ENCODE data around the gene CDC42BPG.

DNA sequence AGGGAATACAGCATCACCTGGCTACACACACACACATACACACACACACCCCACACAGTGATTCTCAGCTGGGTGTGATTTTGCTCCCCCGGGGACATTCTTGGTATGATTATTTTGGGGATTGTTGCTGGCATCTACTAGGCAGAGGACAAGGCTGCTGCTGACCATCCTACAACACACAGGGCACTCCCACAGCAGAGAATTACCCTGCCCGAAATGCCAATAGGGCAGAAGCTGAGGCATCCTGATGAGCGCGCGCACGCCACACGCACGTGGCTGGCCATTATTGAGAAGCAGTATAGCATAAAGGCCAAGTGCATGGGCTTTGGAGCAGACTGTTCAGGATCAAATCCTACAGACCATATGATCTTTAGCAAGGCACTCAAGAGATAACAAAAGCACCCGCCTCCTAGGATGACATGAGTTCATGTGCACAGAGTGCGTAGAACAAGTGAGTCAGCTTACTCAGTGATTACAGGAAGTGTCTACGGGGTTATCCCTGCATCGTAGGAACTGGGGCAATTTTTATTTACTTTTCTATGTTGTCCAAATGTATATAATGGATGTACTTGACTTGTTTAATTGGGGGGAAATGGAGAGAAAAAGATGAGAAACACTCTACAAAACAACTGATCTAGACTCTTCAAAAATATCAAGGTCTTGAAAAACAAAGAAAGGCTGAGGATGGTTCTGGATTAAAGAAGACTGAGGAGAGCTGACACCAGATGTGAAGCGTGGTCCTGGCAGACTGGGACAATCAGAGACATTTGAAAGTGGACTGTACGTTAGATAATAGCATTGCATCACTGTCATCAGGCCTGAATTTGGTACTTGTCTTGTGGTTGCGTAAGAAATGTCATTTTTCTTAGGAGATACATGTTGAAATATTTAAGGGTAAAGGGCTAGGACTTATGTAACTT lies 41.2 kb upstream of the CDC42BPG start:
- TF ChIP-seq EGR1 (IDR thresholded peaks at IDR 0.05; ENCODE audit: borderline replicate concordance, low read depth, low read length) = no peak
- no peak for TF ChIP-seq HDAC2 (IDR thresholded peaks at IDR 0.05; ENCODE audit: borderline replicate concordance in 1 of 2, low read depth in 2 of 2, low read length in 2 of 2)
- no peak for TF ChIP-seq TCF12 (IDR thresholded peaks at IDR 0.05; ENCODE audit: low read depth, low read length)
- TF ChIP-seq, protein P1, sequence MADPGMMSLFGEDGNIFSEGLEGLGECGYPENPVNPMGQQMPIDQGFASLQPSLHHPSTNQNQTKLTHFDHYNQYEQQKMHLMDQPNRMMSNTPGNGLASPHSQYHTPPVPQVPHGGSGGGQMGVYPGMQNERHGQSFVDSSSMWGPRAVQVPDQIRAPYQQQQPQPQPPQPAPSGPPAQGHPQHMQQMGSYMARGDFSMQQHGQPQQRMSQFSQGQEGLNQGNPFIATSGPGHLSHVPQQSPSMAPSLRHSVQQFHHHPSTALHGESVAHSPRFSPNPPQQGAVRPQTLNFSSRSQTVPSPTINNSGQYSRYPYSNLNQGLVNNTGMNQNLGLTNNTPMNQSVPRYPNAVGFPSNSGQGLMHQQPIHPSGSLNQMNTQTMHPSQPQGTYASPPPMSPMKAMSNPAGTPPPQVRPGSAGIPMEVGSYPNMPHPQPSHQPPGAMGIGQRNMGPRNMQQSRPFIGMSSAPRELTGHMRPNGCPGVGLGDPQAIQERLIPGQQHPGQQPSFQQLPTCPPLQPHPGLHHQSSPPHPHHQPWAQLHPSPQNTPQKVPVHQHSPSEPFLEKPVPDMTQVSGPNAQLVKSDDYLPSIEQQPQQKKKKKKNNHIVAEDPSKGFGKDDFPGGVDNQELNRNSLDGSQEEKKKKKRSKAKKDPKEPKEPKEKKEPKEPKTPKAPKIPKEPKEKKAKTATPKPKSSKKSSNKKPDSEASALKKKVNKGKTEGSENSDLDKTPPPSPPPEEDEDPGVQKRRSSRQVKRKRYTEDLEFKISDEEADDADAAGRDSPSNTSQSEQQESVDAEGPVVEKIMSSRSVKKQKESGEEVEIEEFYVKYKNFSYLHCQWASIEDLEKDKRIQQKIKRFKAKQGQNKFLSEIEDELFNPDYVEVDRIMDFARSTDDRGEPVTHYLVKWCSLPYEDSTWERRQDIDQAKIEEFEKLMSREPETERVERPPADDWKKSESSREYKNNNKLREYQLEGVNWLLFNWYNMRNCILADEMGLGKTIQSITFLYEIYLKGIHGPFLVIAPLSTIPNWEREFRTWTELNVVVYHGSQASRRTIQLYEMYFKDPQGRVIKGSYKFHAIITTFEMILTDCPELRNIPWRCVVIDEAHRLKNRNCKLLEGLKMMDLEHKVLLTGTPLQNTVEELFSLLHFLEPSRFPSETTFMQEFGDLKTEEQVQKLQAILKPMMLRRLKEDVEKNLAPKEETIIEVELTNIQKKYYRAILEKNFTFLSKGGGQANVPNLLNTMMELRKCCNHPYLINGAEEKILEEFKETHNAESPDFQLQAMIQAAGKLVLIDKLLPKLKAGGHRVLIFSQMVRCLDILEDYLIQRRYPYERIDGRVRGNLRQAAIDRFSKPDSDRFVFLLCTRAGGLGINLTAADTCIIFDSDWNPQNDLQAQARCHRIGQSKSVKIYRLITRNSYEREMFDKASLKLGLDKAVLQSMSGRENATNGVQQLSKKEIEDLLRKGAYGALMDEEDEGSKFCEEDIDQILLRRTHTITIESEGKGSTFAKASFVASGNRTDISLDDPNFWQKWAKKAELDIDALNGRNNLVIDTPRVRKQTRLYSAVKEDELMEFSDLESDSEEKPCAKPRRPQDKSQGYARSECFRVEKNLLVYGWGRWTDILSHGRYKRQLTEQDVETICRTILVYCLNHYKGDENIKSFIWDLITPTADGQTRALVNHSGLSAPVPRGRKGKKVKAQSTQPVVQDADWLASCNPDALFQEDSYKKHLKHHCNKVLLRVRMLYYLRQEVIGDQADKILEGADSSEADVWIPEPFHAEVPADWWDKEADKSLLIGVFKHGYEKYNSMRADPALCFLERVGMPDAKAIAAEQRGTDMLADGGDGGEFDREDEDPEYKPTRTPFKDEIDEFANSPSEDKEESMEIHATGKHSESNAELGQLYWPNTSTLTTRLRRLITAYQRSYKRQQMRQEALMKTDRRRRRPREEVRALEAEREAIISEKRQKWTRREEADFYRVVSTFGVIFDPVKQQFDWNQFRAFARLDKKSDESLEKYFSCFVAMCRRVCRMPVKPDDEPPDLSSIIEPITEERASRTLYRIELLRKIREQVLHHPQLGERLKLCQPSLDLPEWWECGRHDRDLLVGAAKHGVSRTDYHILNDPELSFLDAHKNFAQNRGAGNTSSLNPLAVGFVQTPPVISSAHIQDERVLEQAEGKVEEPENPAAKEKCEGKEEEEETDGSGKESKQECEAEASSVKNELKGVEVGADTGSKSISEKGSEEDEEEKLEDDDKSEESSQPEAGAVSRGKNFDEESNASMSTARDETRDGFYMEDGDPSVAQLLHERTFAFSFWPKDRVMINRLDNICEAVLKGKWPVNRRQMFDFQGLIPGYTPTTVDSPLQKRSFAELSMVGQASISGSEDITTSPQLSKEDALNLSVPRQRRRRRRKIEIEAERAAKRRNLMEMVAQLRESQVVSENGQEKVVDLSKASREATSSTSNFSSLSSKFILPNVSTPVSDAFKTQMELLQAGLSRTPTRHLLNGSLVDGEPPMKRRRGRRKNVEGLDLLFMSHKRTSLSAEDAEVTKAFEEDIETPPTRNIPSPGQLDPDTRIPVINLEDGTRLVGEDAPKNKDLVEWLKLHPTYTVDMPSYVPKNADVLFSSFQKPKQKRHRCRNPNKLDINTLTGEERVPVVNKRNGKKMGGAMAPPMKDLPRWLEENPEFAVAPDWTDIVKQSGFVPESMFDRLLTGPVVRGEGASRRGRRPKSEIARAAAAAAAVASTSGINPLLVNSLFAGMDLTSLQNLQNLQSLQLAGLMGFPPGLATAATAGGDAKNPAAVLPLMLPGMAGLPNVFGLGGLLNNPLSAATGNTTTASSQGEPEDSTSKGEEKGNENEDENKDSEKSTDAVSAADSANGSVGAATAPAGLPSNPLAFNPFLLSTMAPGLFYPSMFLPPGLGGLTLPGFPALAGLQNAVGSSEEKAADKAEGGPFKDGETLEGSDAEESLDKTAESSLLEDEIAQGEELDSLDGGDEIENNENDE (IDR thresholded peaks at IDR 0.05; ENCODE audit: insufficient replicate concordance, low read length) = no peak
- no peak for TF ChIP-seq GABPA (IDR thresholded peaks at IDR 0.05; ENCODE audit: borderline replicate concordance, insufficient read depth, low read length)
- no peak for TF ChIP-seq POLR2A (IDR thresholded peaks at IDR 0.05; ENCODE audit: control extremely low read depth in 1 of 2, low read depth in 2 of 2, low read length in 2 of 2)
- no peak for TF ChIP-seq ZNF274 (IDR thresholded peaks at IDR 0.05; ENCODE audit: borderline replicate concordance, extremely low read depth, low read length)
